HCT116 (cell line): Measurements from ENCODE around the gene RXRA. TPM values are rescaled to one million over a fixed set of nuclear protein-coding genes. Genes with fewer than 3 reads are reported as not detected.

Source experiments
- ATAC-seq: fragments of 200-7000 bp; cut with Tn5 transposase; 2 replicates; pipeline ENCODE4 v1.9.1; 2020; ENCODE audit warnings: mild to moderate bottlenecking, moderate library complexity
- BruUV-seq: library from RNA; stranded (reverse); fragments of 400-500 nt; replicated peaks from 2 replicates; lab custom pipeline; 2021; lab: Mats Ljungman, UMichigan
- CTCF ChIA-PET: fragments of 300-600 bp; sonication (Branson Sonifier 250); formaldehyde crosslinking; loops from one replicate; lab custom pipeline; 2021; ENCODE audit warnings: antibody characterized with exemption; lab: Charles Lee
- POLR2A ChIA-PET: fragments of 300-600, 350-600 bp; sonication (Branson Sonifier 250); formaldehyde crosslinking; loops from one replicate; lab custom pipeline; 2021; ENCODE audit warnings: antibody characterized with exemption; lab: Charles Lee
- RAD21 ChIA-PET, 2 experiments: fragments of 300-600 bp; sonication (Branson Sonifier 250); formaldehyde crosslinking; loops; one replicate each; lab custom pipeline; 2023; ENCODE audit warnings: low total read pairs in 2 of 2; ENCODE audit not compliant: uncharacterized antibody in 2 of 2, unreplicated experiment in 2 of 2, low non-redundant PET in 1 of 2; lab: Charles Lee
- DNase-seq: peaks from one replicate; pipeline ENCODE4 v3.0.0-alpha.2; 2010; ENCODE audit warnings: low read depth, low spot score
- H2AFZ ChIP-seq: fragments of 200-600 bp; shearing (Covaris generic), sonication (generic); 2 replicates; pipeline ENCODE4 v1.6.1; 2017; ENCODE audit warnings: low read depth, mixed run types, mixed read lengths, antibody characterized with exemption, low read length; ENCODE audit not compliant: poor library complexity, severe bottlenecking
- H3K27ac ChIP-seq: 2 replicates; pipeline ENCODE4 v1.5.1; 2012; ENCODE audit warnings: low read depth, low read length
- H3K27me3 ChIP-seq: fragments of 200-600 bp; sonication (generic); 2 replicates; pipeline ENCODE4 v1.6.1; 2016; ENCODE audit warnings: mixed run types, low read length, mixed read lengths; ENCODE audit not compliant: insufficient read depth
- H3K36me3 ChIP-seq, 2 experiments: fragments of 200-500 bp in 1 of 2; fragments of 200-600 bp in 1 of 2; sonication (Bioruptor generic) in 1 of 2; sonication (generic) in 1 of 2; 2 replicates each; pipeline versions ENCODE4 v1.5.1 to v1.6.1; 2014 to 2016; ENCODE audit warnings: low read length in 2 of 2, inconsistent platforms in 1 of 2, mixed read lengths in 1 of 2, mixed run types in 1 of 2; ENCODE audit not compliant: insufficient read depth in 2 of 2, control insufficient read depth in 1 of 2
- H3K4me1 ChIP-seq, 2 experiments: fragments of 200-600 bp in 1 of 2; sonication (generic) in 1 of 2; 2 replicates each; pipeline versions ENCODE4 v1.5.1 to v1.6.1; 2012 to 2017; ENCODE audit warnings: low read length in 2 of 2, inconsistent platforms in 1 of 2, mild to moderate bottlenecking in 1 of 2, mixed read lengths in 1 of 2, mixed run types in 1 of 2, moderate library complexity in 1 of 2; ENCODE audit not compliant: insufficient read depth in 2 of 2, control insufficient read depth in 1 of 2
- H3K4me2 ChIP-seq: fragments of 200-600 bp; sonication (generic); 2 replicates; pipeline ENCODE4 v1.6.1; 2017; ENCODE audit warnings: mixed run types, low read length, mixed read lengths
- H3K4me3 ChIP-seq, 2 experiments: fragments of 200-600 bp in 1 of 2; sonication (generic) in 1 of 2; replicated peaks in 1 of 2; 2 replicates each; pipeline ENCODE4 v1.5.1; 2011 to 2016; ENCODE audit warnings: low read length in 2 of 2, control low read depth in 1 of 2, low read depth in 1 of 2, mild to moderate bottlenecking in 1 of 2, mixed read lengths in 1 of 2, mixed run types in 1 of 2
- H3K79me2 ChIP-seq: fragments of 200-600 bp; sonication (generic); 2 replicates; pipeline ENCODE4 v1.6.1; 2017; ENCODE audit warnings: mild to moderate bottlenecking, mixed run types, low read length, moderate library complexity, mixed read lengths; ENCODE audit not compliant: insufficient read depth
- H3K9ac ChIP-seq: fragments of 200-600 bp; sonication (generic); 2 replicates; pipeline ENCODE4 v1.6.1; 2016; ENCODE audit warnings: low read length, mixed read lengths
- H3K9me2 ChIP-seq: fragments of 200-600 bp; sonication (generic), shearing (Covaris generic); 2 replicates; pipeline ENCODE4 v1.6.1; 2017; ENCODE audit warnings: mixed run types, mild to moderate bottlenecking, moderate library complexity; ENCODE audit not compliant: insufficient read depth
- H3K9me3 ChIP-seq, 2 experiments: fragments of 200-500 bp in 1 of 2; fragments of 200-600 bp in 1 of 2; sonication (Bioruptor generic) in 1 of 2; sonication (generic) in 1 of 2; 2 replicates each; pipeline ENCODE4 v1.6.1; 2014 to 2017; ENCODE audit warnings: low read length in 2 of 2, mixed read lengths in 2 of 2, inconsistent platforms in 1 of 2, low read depth in 1 of 2, mild to moderate bottlenecking in 1 of 2, mixed run types in 1 of 2, moderate library complexity in 1 of 2; ENCODE audit not compliant: control insufficient read depth in 1 of 2, insufficient read depth in 1 of 2
- H4K20me1 ChIP-seq: fragments of 200-600 bp; sonication (generic), shearing (Covaris generic); 2 replicates; pipeline ENCODE4 v1.6.1; 2017; ENCODE audit warnings: mixed run types, mild to moderate bottlenecking, moderate library complexity; ENCODE audit not compliant: insufficient read depth
- CEBPB ChIP-seq: IDR thresholded peaks from 2 replicates; pipeline ENCODE4 v1.6.1; 2012; ENCODE audit warnings: low read depth
- CTCF ChIP-seq, 3 experiments: fragments of 200-600 bp in 1 of 3; sonication (generic) in 1 of 3; IDR thresholded peaks in 2 of 3; conservative IDR thresholded peaks in 1 of 3; 2 replicates each; pipeline ENCODE4 v1.5.1; 2012 to 2017; ENCODE audit warnings: low read depth in 2 of 3, low read length in 2 of 3, antibody characterized with exemption in 1 of 3, borderline replicate concordance in 1 of 3, control low read depth in 1 of 3, mild to moderate bottlenecking in 1 of 3, mixed read lengths in 1 of 3, mixed run types in 1 of 3, moderate library complexity in 1 of 3; ENCODE audit not compliant: insufficient read depth in 1 of 3
- EGR1 ChIP-seq: IDR thresholded peaks from 2 replicates; pipeline ENCODE4 v1.6.1; 2012; ENCODE audit warnings: low read depth
- ELF1 ChIP-seq: IDR thresholded peaks from 2 replicates; pipeline ENCODE4 v1.6.1; 2012; ENCODE audit warnings: low read depth, borderline replicate concordance
- EZH2 ChIP-seq: fragments of 200-600 bp; sonication (generic); IDR thresholded peaks from 2 replicates; pipeline ENCODE4 v1.6.1; 2017; ENCODE audit warnings: antibody characterized with exemption, mixed run types
- FOSL1 ChIP-seq: IDR thresholded peaks from 2 replicates; pipeline ENCODE4 v1.6.1; 2012; ENCODE audit warnings: low read depth
- JUND ChIP-seq: IDR thresholded peaks from 2 replicates; pipeline ENCODE4 v1.6.1; 2012
- MAX ChIP-seq: IDR thresholded peaks from 2 replicates; pipeline ENCODE4 v1.6.1; 2012
- POLR2A ChIP-seq: IDR thresholded peaks from 2 replicates; pipeline ENCODE4 v1.7.0; 2011; ENCODE audit warnings: borderline replicate concordance; ENCODE audit not compliant: insufficient read depth, insufficient read length; ENCODE audit errors: extremely low read depth
- POLR2AphosphoS5 ChIP-seq: IDR thresholded peaks from 2 replicates; pipeline ENCODE4 v1.6.1; 2011; ENCODE audit warnings: mild to moderate bottlenecking, low read depth, low read length, moderate library complexity
- SIN3A ChIP-seq: IDR thresholded peaks from 2 replicates; pipeline ENCODE4 v1.6.1; 2012; ENCODE audit warnings: low read depth
- SP1 ChIP-seq: IDR thresholded peaks from 2 replicates; pipeline ENCODE4 v1.6.1; 2012; ENCODE audit warnings: low read depth
- SRF ChIP-seq: IDR thresholded peaks from 2 replicates; pipeline ENCODE4 v1.6.1; 2012; ENCODE audit warnings: low read depth
- YY1 ChIP-seq: IDR thresholded peaks from 2 replicates; pipeline ENCODE4 v1.6.1; 2011; ENCODE audit warnings: low read length, low read depth, moderate library complexity, mild to moderate bottlenecking; ENCODE audit not compliant: insufficient replicate concordance; ENCODE audit errors: extremely low read depth
- ZBTB33 ChIP-seq: IDR thresholded peaks from 2 replicates; pipeline ENCODE4 v1.6.1; 2011; ENCODE audit warnings: mild to moderate bottlenecking, low read length, moderate library complexity; ENCODE audit not compliant: insufficient replicate concordance; ENCODE audit errors: extremely low read depth
- ZFX ChIP-seq: fragments of 450-650 bp; IDR thresholded peaks from 2 replicates; pipeline ENCODE4 v1.6.1; 2017
- intact Hi-C: fragments of 100-400 bp; cut with micrococcal nuclease; formaldehyde crosslinking; loops from 2 replicates; pipeline ENCODE4 v1.10.0; 2022
- total RNA-seq: library from RNA; stranded (reverse); gene quantifications from one replicate; pipeline ENCODE4 v1.2.1, GENCODE V29; 2021; ENCODE audit not compliant: unreplicated experiment

RXRA gene
- total RNA-seq, 1 experiment from 2014 or later, result 43.9 TPM

- H3K27ac ChIP-seq, result no peak overlapping the region
- no peak overlapping the region for H3K4me3 ChIP-seq
- DNase-seq (no peak), ATAC-seq (no peak)
- no peak for TF ChIP-seq MAX
- TF ChIP-seq YY1, result no peak
- TF ChIP-seq SRF, result no peak
- no peak for TF ChIP-seq SP1
- TF ChIP-seq JUND, result no peak
- no peak for TF ChIP-seq EZH2
- TF ChIP-seq ZFX, result no peak
- no peak for TF ChIP-seq ZBTB33
- TF ChIP-seq CEBPB, result no peak
- TF ChIP-seq SIN3A, result no peak
- TF ChIP-seq FOSL1, result no peak
- TF ChIP-seq EGR1, result no peak
- TF ChIP-seq ELF1, result no peak
- TF ChIP-seq POLR2AphosphoS5, result no peak
- no peak for TF ChIP-seq POLR2A
- no peak for TF ChIP-seq CTCF (IDR thresholded peaks at IDR 0.05 in 2 of 3, conservative IDR thresholded peaks at IDR 0.05 in 1 of 3; ENCODE audit: borderline replicate concordance in 1 of 3, insufficient read depth in 1 of 3, low read depth in 2 of 3, low read length in 2 of 3)
- H2AFZ ChIP-seq, result no peak overlapping the region
- ChIA-PET RAD21 (no interaction called here), CTCF (no interaction called here), POLR2A (no interaction called here)
- H3K79me2 ChIP-seq, result peaks cover 97% of the 10 kb centered on the region
- H3K27me3 ChIP-seq, result no peaks in the 10 kb centered on the region
- H3K4me1 ChIP-seq, result peaks cover 0 to 27% of the 10 kb centered on the region in 2 experiments; a peak in 2 of 4 replicates
- no peaks in the 10 kb centered on the region for H3K36me3 ChIP-seq
- no peaks in the 10 kb centered on the region for H3K9me2 ChIP-seq
- H3K4me2 ChIP-seq, result peak overlapping the region; percentile 43; the same call in 1 of the 2 replicates
- intact Hi-C loops, result no loop called here
- H3K9ac ChIP-seq, result no peak overlapping the region
- no peaks in the 10 kb centered on the region for H3K9me3 ChIP-seq
- no TSS peak for BruUV-seq
- H4K20me1 ChIP-seq, result 0 out of 2 replicates have a peak, but pooled peaks cover 4% of the 10 kb centered on the region
Observed at GRCh38 chr9:134335486-134336220, 9.4 kb downstream of the RXRA start.
